ENCODE data around the gene UBE2R2. TPM values are rescaled to one million over a fixed set of nuclear protein-coding genes. Genes with fewer than 3 reads are reported as not detected.

UBE2R2 gene
- total and polyA plus RNA-seq, 10 of the 15 experiments (the other 5 are each of a cell fraction or from before 2014, with no cell fraction given), result 7.2 to 32.8 (median 17.2) TPM

DNA sequence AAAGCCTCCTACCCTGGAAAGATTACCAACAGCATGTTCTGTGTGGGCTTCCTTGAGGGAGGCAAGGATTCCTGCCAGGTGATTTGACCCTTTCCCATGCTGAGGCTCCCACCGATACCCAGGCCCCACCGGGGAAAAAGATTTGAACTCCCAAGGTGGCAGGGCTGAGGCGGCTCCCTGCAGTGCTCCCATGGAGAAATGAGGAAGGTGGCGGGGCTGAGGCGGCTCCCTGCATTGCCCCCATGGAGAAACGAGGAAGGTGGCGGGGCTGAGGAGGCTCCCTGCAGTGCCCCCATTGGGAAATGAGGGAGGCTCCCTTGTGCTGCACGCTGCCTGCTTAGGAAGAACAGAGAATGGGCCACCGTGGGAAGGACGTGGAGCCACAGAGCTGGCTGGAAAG lies 18.4 kb upstream of the UBE2R2 start (continued):
- no peak for TF ChIP-seq ZNF592 (IDR thresholded peaks at IDR 0.05)

- Histone ChIP-seq H2AFZ (ENCODE audit: control insufficient read depth, low read depth, low read length) (no peak overlapping the region), H3K36me3 (ENCODE audit: control insufficient read depth in 2 of 2, insufficient read depth in 2 of 2, low read length in 1 of 2) (no peaks in the 10 kb centered on the region), H3K4me2 (ENCODE audit: control insufficient read depth, insufficient read depth) (no peak overlapping the region), H3K9ac (ENCODE audit: control insufficient read depth, insufficient read depth, low read length) (no peak overlapping the region), H3K4me3 (no peak overlapping the region), H3K27ac (ENCODE audit: control insufficient read depth, insufficient read depth) (no peak overlapping the region), H3K79me2 (ENCODE audit: control insufficient read depth, insufficient read depth, low read length) (no peaks in the 10 kb centered on the region), H3K9me3 (replicated peaks; ENCODE audit: control insufficient read depth, insufficient read depth, low read length) (no peaks in the 10 kb centered on the region; the same call in 2 of the 3 replicates), H4K20me1 (ENCODE audit: control insufficient read depth, insufficient read depth) (no peaks in the 10 kb centered on the region), H3K4me1 (ENCODE audit: control insufficient read depth, insufficient read depth, low read length) (no peaks in the 10 kb centered on the region), H3K27me3 (replicated peaks in 1 of 2; ENCODE audit: control insufficient read depth in 2 of 2, insufficient read depth in 2 of 2, low read length in 1 of 2) (peaks cover 3 to 6% of the 10 kb centered on the region in 2 experiments; a peak in 2 of 4 replicates)
- 43% methylated on average over 9 of the region's 9 CpGs for WGBS (ENCODE audit: insufficient coverage, insufficient replicate concordance, low lambda C conversion rate, missing lambda C conversion rate)
- ChIA-PET SMC1A (ENCODE audit: uncharacterized antibody, unreplicated experiment) (interaction anchor here (0.8 kb wide), 2 partner anchors 13 to 65 kb away, joined by 3 read pairs; no protein-coding TSS in a partner anchor), RAD21 (ENCODE audit: unreplicated experiment) (no interaction called here), CTCF (interaction anchor here (0.7 to 1.2 kb wide), 2 partner anchors 14 to 34 kb away, joined by 3 read pairs; no protein-coding TSS in a partner anchor), POLR2A (no interaction called here)
- TF ChIP-seq FOXK2 (IDR thresholded peaks at IDR 0.05), result no peak
- TF ChIP-seq KAT2A (conservative IDR thresholded peaks at IDR 0.05; ENCODE audit: control insufficient read depth, low read depth, low read length), result no peak
- no peak for TF ChIP-seq ZBTB33 (IDR thresholded peaks at IDR 0.05)
- TF ChIP-seq RFX5 (IDR thresholded peaks at IDR 0.05; ENCODE audit: low read depth, low read length), result no peak
- TF ChIP-seq NR2C1 (IDR thresholded peaks at IDR 0.05), result no peak
- TF ChIP-seq POLR2A (IDR thresholded peaks at IDR 0.05; ENCODE audit: low read depth, low read length), result no peak
- no peak for TF ChIP-seq ATF2 (IDR thresholded peaks at IDR 0.05; ENCODE audit: low read length)
- TF ChIP-seq ZNF207 (IDR thresholded peaks at IDR 0.05; ENCODE audit: borderline replicate concordance), result no peak
- TF ChIP-seq MEF2B (IDR thresholded peaks at IDR 0.05; ENCODE audit: partially characterized antibody, poor library complexity, severe bottlenecking), result no peak
- no peak for TF ChIP-seq TARDBP (IDR thresholded peaks at IDR 0.05; ENCODE audit: borderline replicate concordance)
- TF ChIP-seq YBX1 (IDR thresholded peaks at IDR 0.05), result no peak
- no peak for TF ChIP-seq YY1 (IDR thresholded peaks at IDR 0.05; ENCODE audit: low read depth, low read length)
- TF ChIP-seq JUND (IDR thresholded peaks at IDR 0.05; ENCODE audit: low read depth, low read length), result no peak
- no peak for TF ChIP-seq NFXL1 (IDR thresholded peaks at IDR 0.05; ENCODE audit: borderline replicate concordance)
- no peak for TF ChIP-seq ZNF24 (IDR thresholded peaks at IDR 0.05)
- no peak for TF ChIP-seq STAT3 (IDR thresholded peaks at IDR 0.05; ENCODE audit: low read depth, low read length)
- no TSS peak for BruUV-seq (replicated peaks)
- DNase-seq (ENCODE audit: low read depth, low spot score), result no peak
- ATAC-seq, result no peak
- intact Hi-C loops (cut with micrococcal nuclease; ENCODE audit: unreplicated experiment) (no loop called here), in situ Hi-C loops (cut with MboI) (no loop called here)
- no peak for FAIRE-seq
Measured at GRCh38 chr9:33799928-33800704, 16.8 kb upstream of the UBE2R2 start.

All from GM12878 (cell line).